8988T (cell line): ENCODE data around the gene PTPRF.
"Not testable (repeated sequence)": the region's sequence is repeated elsewhere in the genome, so short reads cannot be mapped to it uniquely, and the experiment has no call there.

Source experiments
- DNase-seq: peaks from one replicate; pipeline ENCODE4 v3.0.0; 2011

PTPRF gene

GRCh38 chr1:43639976-43640794 lies 109.5 kb downstream of the PTPRF start:
- DNase-seq = no peak

- no peak for DNase-seq
Observed at GRCh38 chr1:43644558-43644957, 113.9 kb downstream of the PTPRF start.

- DNase-seq = no peak
Observed at GRCh38 chr1:43645461-43645860, 114.8 kb downstream of the PTPRF start.

- DNase-seq = not testable (repeated sequence)
Observed at GRCh38 chr1:43647331-43647730, 116.6 kb downstream of the PTPRF start.

- no peak for DNase-seq
Observed at GRCh38 chr1:43648221-43648847, 117.7 kb downstream of the PTPRF start.

GRCh38 chr1:43648876-43649477 lies 118.3 kb downstream of the PTPRF start:
- DNase-seq = no peak

GRCh38 chr1:43650310-43651085 lies 119.8 kb downstream of the PTPRF start:
- DNase-seq = peak; percentile 85

GRCh38 chr1:43651188-43651587 lies 120.5 kb downstream of the PTPRF start:
- no peak for DNase-seq

GRCh38 chr1:43651902-43652301 lies 121.2 kb downstream of the PTPRF start:
- DNase-seq = no peak

- DNase-seq = peak; percentile 48
Observed at GRCh38 chr1:43653339-43653738, 122.7 kb downstream of the PTPRF start.

- no peak for DNase-seq
Observed at GRCh38 chr1:43653893-43654292, 123.2 kb downstream of the PTPRF start.

GRCh38 chr1:43655953-43656352 lies 125.3 kb downstream of the PTPRF start:
- no peak for DNase-seq

GRCh38 chr1:43659212-43660166 lies 128.8 kb downstream of the PTPRF start:
- no peak for DNase-seq

GRCh38 chr1:43660355-43660754 lies 129.7 kb downstream of the PTPRF start:
- DNase-seq = no peak

GRCh38 chr1:43664369-43664768 lies 133.7 kb downstream of the PTPRF start:
- DNase-seq = no peak

- DNase-seq = no peak
Observed at GRCh38 chr1:43666608-43667007, 135.9 kb downstream of the PTPRF start.

GRCh38 chr1:43668956-43669355 lies 138.3 kb downstream of the PTPRF start:
- DNase-seq = peak; percentile 41

GRCh38 chr1:43669878-43670277 lies 139.2 kb downstream of the PTPRF start:
- no peak for DNase-seq

- no peak for DNase-seq
Observed at GRCh38 chr1:43671193-43671592, 140.5 kb downstream of the PTPRF start.

- no peak for DNase-seq
Observed at GRCh38 chr1:43671626-43672330, 141.1 kb downstream of the PTPRF start.

- DNase-seq = no peak
Observed at GRCh38 chr1:43673261-43673660, 142.6 kb downstream of the PTPRF start.
